K562 (cell line): Measurements from ENCODE around the gene SULT2B1. TPM values are rescaled to one million over a fixed set of nuclear protein-coding genes. Genes with fewer than 3 reads are reported as not detected.
A peak's percentile ranks its signal among the peaks of the same experiment; 100 is the strongest.

Source experiments
- CHCHD3 ChIP-seq: fragments of 250-450 bp; sonication (Bioruptor Pico); IDR thresholded peaks from 2 replicates; pipeline ENCODE4 v2.1.2; 2022; ENCODE audit warnings: mild to moderate bottlenecking
- CSDE1 ChIP-seq, 2 experiments: fragments of 450-650 bp; IDR thresholded peaks; 2 replicates each; pipeline ENCODE4 v1.6.1; 2016; ENCODE audit warnings: mild to moderate bottlenecking in 1 of 2
- HDAC6 ChIP-seq: IDR thresholded peaks from 2 replicates; pipeline ENCODE4 v1.6.1; 2012; ENCODE audit warnings: low read depth, mild to moderate bottlenecking, control low read depth, inconsistent platforms, low read length, moderate library complexity
- KDM4B ChIP-seq, 2 experiments: fragments of 450-650 bp in 1 of 2; sonication (generic) in 1 of 2; IDR thresholded peaks; 2 replicates each; pipeline ENCODE4 v1.6.1; 2016 to 2017; ENCODE audit warnings: borderline replicate concordance in 2 of 2, antibody characterized with exemption in 1 of 2, low read depth in 1 of 2, mild to moderate bottlenecking in 1 of 2
- PCBP2 ChIP-seq: fragments of 200-400 bp; formaldehyde crosslinking; IDR thresholded peaks from 2 replicates; pipeline ENCODE4 v1.6.1; 2018; ENCODE audit warnings: low read length, low read depth, mild to moderate bottlenecking, moderate library complexity; ENCODE audit not compliant: poor library complexity, severe bottlenecking
- PML ChIP-seq: IDR thresholded peaks from 2 replicates; pipeline ENCODE4 v1.6.1; 2012; ENCODE audit warnings: low read length, inconsistent platforms
- RFX7 ChIP-seq: fragments of 250-450 bp; sonication (Bioruptor Pico); IDR thresholded peaks from 2 replicates; pipeline ENCODE4 v1.5.1; 2021; ENCODE audit warnings: mild to moderate bottlenecking
- SRF ChIP-seq, 2 experiments: fragments of 250-450, 450-650 bp in 1 of 2; sonication (Bioruptor Pico) in 1 of 2; sonication (generic) in 1 of 2; formaldehyde crosslinking; IDR thresholded peaks; 2 replicates each; pipeline versions ENCODE4 v1.5.0 to v1.5.1; 2020 to 2022; ENCODE audit warnings: mild to moderate bottlenecking in 1 of 2, missing genetic modification reagents in 1 of 2
- TOE1 ChIP-seq, 2 experiments: fragments of 450-650 bp in 1 of 2; sonication (generic) in 1 of 2; formaldehyde crosslinking in 1 of 2; IDR thresholded peaks; 2 replicates each; pipeline versions ENCODE4 v1.7.1 to v1.8.0; 2016 to 2022; ENCODE audit warnings: borderline replicate concordance in 2 of 2, mild to moderate bottlenecking in 2 of 2, antibody characterized with exemption in 1 of 2, inconsistent platforms in 1 of 2, low read depth in 1 of 2, missing genetic modification reagents in 1 of 2, moderate library complexity in 1 of 2
- XRCC5 ChIP-seq: fragments of 200-400 bp; formaldehyde crosslinking; IDR thresholded peaks from 2 replicates; pipeline ENCODE4 v1.6.1; 2017; ENCODE audit warnings: low read depth, mild to moderate bottlenecking, low read length
- ZNF165 ChIP-seq: fragments of 250-450 bp; sonication (Bioruptor Pico); IDR thresholded peaks from 2 replicates; pipeline ENCODE4 v1.4.0; 2020; ENCODE audit warnings: borderline replicate concordance
- ZNF57 ChIP-seq: fragments of 450-650 bp; formaldehyde crosslinking; IDR thresholded peaks from 2 replicates; pipeline ENCODE4 v1.4.0; 2020; ENCODE audit warnings: mild to moderate bottlenecking, moderate library complexity
- ZNF584 ChIP-seq: fragments of 200-800 bp; sonication (Bioruptor generic); IDR thresholded peaks from 2 replicates; pipeline ENCODE4 v1.6.1; 2016; ENCODE audit warnings: low read depth, mild to moderate bottlenecking, missing genetic modification characterization, missing compliant biosample characterization
- ZNF778 ChIP-seq: fragments of 450-650 bp; formaldehyde crosslinking; IDR thresholded peaks from 2 replicates; pipeline ENCODE4 v1.4.0; 2020; ENCODE audit warnings: mild to moderate bottlenecking, moderate library complexity
- polyA plus RNA-seq, 8 experiments: library from polyadenylated mRNA; depleted of rRNA in 4 of 8; stranded (reverse) in 5 of 8; unstranded in 3 of 8; fragments of >200 nt; fragmentation: Nextera tagmentation in 2 of 8; fragmentation: Illumina TruSeq in 1 of 8; extraction: Ambion mirVana in 2 of 8; extraction: Trizol in 1 of 8; gene quantifications; 2 replicates each; pipeline versions ENCODE4 v1.2.1 to v1.2.3, GENCODE V29; 2011 to 2014; ENCODE audit warnings: inconsistent platforms in 1 of 8, missing spikeins in 1 of 8
- total RNA-seq, 7 experiments: library from RNA; depleted of rRNA in 6 of 7; stranded (reverse); fragments of >200 nt in 6 of 7; fragmentation: Illumina TruSeq in 2 of 7; extraction: Trizol in 2 of 7; gene quantifications; 2 replicates each; pipeline versions ENCODE4 v1.2.1 to v1.2.3, GENCODE V29; 2011 to 2021; ENCODE audit warnings: low replicate concordance in 1 of 7
- TF ChIP-seq, protein P1 (sequence below), 3 experiments: fragments of 200-800 bp in 1 of 3; sonication (Bioruptor generic) in 1 of 3; sonication (generic) in 1 of 3; formaldehyde crosslinking in 1 of 3; IDR thresholded peaks; 2 replicates each; pipeline versions ENCODE4 v1.6.1 to v1.8.0; 2016 to 2022; ENCODE audit warnings: mild to moderate bottlenecking in 2 of 3, missing compliant biosample characterization in 2 of 3, missing genetic modification characterization in 2 of 3, missing genetic modification reagents in 1 of 3
- TF ChIP-seq, protein P2 (sequence below): sonication (generic); formaldehyde crosslinking; IDR thresholded peaks from 2 replicates; pipeline ENCODE4 v1.8.1; 2022; ENCODE audit warnings: missing genetic modification reagents
- TF ChIP-seq, protein P3 (sequence below): fragments of 450-650 bp; IDR thresholded peaks from 2 replicates; pipeline ENCODE4 v1.6.1; 2017; ENCODE audit warnings: antibody characterized with exemption, mild to moderate bottlenecking
- TF ChIP-seq, protein P4 (sequence below): sonication (generic); formaldehyde crosslinking; IDR thresholded peaks from 2 replicates; pipeline ENCODE4 v1.8.0; 2023; ENCODE audit warnings: mild to moderate bottlenecking, missing genetic modification reagents

SULT2B1 gene
- total and polyA plus RNA-seq, 9 of the 15 experiments (the other 6 are each of a cell fraction or from before 2014, with no cell fraction given): 0.09 to 0.62 (median 0.22) TPM; not detected in 2

DNA sequence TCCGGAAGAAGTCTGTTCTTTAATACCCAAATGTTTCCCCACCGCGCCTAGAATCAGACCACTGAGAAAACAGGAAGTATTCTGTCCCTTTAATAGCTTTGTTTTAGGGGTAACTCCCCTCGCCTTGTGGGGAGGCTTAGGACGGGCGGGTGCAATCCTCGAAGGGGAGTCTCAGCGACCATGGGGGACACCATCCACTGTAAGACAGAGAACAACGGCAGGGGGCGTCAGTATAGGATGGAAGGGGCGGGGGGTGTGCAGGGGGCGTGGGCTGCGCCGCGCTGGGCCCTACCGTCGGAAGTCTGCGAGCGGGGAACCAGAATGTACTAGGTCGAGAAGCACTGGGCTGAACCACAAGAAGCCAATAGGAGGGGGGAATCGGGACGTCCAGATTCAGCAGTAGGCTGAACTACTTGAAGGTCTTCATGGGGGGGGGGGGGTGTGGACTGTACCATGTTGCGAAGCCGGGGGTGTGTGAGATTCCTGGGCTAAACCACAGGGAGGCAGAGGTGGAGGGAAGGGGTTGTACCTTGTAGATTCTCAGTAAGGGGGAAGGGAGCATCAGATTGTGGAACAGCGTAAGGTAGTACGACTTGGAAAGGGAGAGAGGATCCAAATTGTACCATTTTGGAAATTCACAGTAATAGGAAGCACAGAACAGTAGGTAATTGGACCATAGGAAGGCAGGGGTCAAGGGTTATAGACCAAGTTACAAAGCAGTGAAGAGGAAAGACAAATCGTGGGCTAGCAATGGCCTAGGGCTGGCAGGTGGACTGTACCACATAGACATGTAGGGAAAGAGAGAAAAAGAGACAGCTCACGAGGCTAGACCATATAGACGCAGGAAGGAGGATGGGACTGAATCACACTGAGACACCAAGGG is 86.2 kb downstream of the SULT2B1 start (continued):
- TF ChIP-seq, protein P1, sequence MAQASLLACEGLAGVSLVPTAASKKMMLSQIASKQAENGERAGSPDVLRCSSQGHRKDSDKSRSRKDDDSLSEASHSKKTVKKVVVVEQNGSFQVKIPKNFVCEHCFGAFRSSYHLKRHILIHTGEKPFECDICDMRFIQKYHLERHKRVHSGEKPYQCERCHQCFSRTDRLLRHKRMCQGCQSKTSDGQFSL (CRISPR knock-in tag; IDR thresholded peaks at IDR 0.05): peak; percentile 99
- TF ChIP-seq, protein P1 (tag; IDR thresholded peaks at IDR 0.05): peak in 1 of 2 experiments; percentile 99; a peak in 2 of 4 replicates
- TF ChIP-seq ZNF57 (CRISPR knock-in tag) (no peak), SRF (CRISPR knock-in tag; IDR thresholded peaks at IDR 0.05) (no peak; a peak in 1 of 4 replicates), CSDE1 (IDR thresholded peaks at IDR 0.05) (no peak; a peak in 1 of 4 replicates), ZNF778 (no peak; the same call in 1 of the 2 replicates), CHCHD3 (CRISPR knock-in tag) (no peak), RFX7 (CRISPR knock-in tag) (no peak), ZNF584 (no peak; the same call in 1 of the 2 replicates), PCBP2 (no peak), ZNF165 (no peak), PML (peak; percentile 36), HDAC6 (no peak), XRCC5 (no peak), KDM4B (IDR thresholded peaks at IDR 0.05; ENCODE audit: borderline replicate concordance in 2 of 2, low read depth in 1 of 2) (no peak), TOE1 (IDR thresholded peaks at IDR 0.05; ENCODE audit: borderline replicate concordance) (peak; percentile 19; the same call in 1 of the 2 replicates), TOE1 (CRISPR knock-in tag; IDR thresholded peaks at IDR 0.05; ENCODE audit: borderline replicate concordance, low read depth) (no peak)
- TF ChIP-seq, protein P2, sequence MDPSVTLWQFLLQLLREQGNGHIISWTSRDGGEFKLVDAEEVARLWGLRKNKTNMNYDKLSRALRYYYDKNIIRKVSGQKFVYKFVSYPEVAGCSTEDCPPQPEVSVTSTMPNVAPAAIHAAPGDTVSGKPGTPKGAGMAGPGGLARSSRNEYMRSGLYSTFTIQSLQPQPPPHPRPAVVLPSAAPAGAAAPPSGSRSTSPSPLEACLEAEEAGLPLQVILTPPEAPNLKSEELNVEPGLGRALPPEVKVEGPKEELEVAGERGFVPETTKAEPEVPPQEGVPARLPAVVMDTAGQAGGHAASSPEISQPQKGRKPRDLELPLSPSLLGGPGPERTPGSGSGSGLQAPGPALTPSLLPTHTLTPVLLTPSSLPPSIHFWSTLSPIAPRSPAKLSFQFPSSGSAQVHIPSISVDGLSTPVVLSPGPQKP: no peak
- TF ChIP-seq, protein P3, sequence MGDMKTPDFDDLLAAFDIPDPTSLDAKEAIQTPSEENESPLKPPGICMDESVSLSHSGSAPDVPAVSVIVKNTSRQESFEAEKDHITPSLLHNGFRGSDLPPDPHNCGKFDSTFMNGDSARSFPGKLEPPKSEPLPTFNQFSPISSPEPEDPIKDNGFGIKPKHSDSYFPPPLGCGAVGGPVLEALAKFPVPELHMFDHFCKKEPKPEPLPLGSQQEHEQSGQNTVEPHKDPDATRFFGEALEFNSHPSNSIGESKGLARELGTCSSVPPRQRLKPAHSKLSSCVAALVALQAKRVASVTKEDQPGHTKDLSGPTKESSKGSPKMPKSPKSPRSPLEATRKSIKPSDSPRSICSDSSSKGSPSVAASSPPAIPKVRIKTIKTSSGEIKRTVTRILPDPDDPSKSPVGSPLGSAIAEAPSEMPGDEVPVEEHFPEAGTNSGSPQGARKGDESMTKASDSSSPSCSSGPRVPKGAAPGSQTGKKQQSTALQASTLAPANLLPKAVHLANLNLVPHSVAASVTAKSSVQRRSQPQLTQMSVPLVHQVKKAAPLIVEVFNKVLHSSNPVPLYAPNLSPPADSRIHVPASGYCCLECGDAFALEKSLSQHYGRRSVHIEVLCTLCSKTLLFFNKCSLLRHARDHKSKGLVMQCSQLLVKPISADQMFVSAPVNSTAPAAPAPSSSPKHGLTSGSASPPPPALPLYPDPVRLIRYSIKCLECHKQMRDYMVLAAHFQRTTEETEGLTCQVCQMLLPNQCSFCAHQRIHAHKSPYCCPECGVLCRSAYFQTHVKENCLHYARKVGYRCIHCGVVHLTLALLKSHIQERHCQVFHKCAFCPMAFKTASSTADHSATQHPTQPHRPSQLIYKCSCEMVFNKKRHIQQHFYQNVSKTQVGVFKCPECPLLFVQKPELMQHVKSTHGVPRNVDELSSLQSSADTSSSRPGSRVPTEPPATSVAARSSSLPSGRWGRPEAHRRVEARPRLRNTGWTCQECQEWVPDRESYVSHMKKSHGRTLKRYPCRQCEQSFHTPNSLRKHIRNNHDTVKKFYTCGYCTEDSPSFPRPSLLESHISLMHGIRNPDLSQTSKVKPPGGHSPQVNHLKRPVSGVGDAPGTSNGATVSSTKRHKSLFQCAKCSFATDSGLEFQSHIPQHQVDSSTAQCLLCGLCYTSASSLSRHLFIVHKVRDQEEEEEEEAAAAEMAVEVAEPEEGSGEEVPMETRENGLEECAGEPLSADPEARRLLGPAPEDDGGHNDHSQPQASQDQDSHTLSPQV: no peak; the same call in 1 of the 2 replicates
- TF ChIP-seq, protein P4, sequence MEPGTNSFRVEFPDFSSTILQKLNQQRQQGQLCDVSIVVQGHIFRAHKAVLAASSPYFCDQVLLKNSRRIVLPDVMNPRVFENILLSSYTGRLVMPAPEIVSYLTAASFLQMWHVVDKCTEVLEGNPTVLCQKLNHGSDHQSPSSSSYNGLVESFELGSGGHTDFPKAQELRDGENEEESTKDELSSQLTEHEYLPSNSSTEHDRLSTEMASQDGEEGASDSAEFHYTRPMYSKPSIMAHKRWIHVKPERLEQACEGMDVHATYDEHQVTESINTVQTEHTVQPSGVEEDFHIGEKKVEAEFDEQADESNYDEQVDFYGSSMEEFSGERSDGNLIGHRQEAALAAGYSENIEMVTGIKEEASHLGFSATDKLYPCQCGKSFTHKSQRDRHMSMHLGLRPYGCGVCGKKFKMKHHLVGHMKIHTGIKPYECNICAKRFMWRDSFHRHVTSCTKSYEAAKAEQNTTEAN: no peak
